Breast epithelium (tissue), 4 donors: ENCODE measurements around the gene ARFGEF2. TPM values are rescaled to one million over a fixed set of nuclear protein-coding genes. Genes with fewer than 3 reads are reported as not detected.
"Not testable (repeated sequence)": the region's sequence is repeated elsewhere in the genome, so short reads cannot be mapped to it uniquely, and the experiment has no call there.

Experiments used
- DNase-seq, 2 donors: peaks; one replicate each; pipeline ENCODE4 v3.0.0-alpha.2; 2019; ENCODE audit warnings: low spot score in 2 of 2
- H3K27ac ChIP-seq, 2 donors: fragments of 200-600 bp; sonication (generic) in 1 of 2; one replicate each; pipeline ENCODE4 v1.5.1; 2016 to 2019; ENCODE audit warnings: mild to moderate bottlenecking in 1 of 2
- H3K27me3 ChIP-seq, 2 donors: fragments of 200-600 bp; sonication (generic) in 1 of 2; one replicate each; pipeline versions ENCODE4 v1.5.1 to v1.6.0; 2017 to 2019; ENCODE audit warnings: control low read depth in 1 of 2, mild to moderate bottlenecking in 1 of 2
- H3K36me3 ChIP-seq: fragments of 200-600 bp; one replicate; pipeline ENCODE4 v1.5.1; 2019
- H3K4me1 ChIP-seq, 2 donors: fragments of 200-600 bp; sonication (generic); one replicate each; pipeline ENCODE4 v1.5.1; 2016 to 2019; ENCODE audit warnings: control low read depth in 1 of 2
- H3K4me3 ChIP-seq, 3 donors: fragments of 200-600 bp; sonication (generic); 1 replicate in 2 of 3; 2 replicates in 1 of 3; pipeline ENCODE4 v1.5.1; 2016 to 2019; ENCODE audit warnings: mild to moderate bottlenecking in 3 of 3, moderate library complexity in 2 of 3
- H3K9me3 ChIP-seq, 2 donors: fragments of 200-600 bp; sonication (generic) in 1 of 2; one replicate each; pipeline ENCODE4 v1.5.1; 2016 to 2019; ENCODE audit warnings: control low read depth in 1 of 2
- POLR2A ChIP-seq: fragments of 450-650 bp; IDR thresholded peaks from one replicate; pipeline ENCODE4 v1.6.1; 2016; ENCODE audit warnings: antibody characterized with exemption, mild to moderate bottlenecking, moderate library complexity
- POLR2AphosphoS5 ChIP-seq, 3 donors: sonication (generic); formaldehyde crosslinking; IDR thresholded peaks; one replicate each; pipeline ENCODE4 v1.6.1; 2017; ENCODE audit warnings: antibody characterized with exemption in 3 of 3
- intact Hi-C: fragments of 100-400 bp; cut with DNase I; formaldehyde crosslinking; loops from one replicate; pipeline ENCODE4 v1.15.1; 2023; ENCODE audit warnings: low total_unique reads
- total RNA-seq, 3 donors: library from RNA; depleted of rRNA; stranded (reverse); fragments of >200 nt; gene quantifications; one replicate each; pipeline ENCODE4 v1.1.0, GENCODE V29; 2016
- TF ChIP-seq, protein P1 (sequence below), 3 donors: fragments of 450-650 bp; IDR thresholded peaks; one replicate each; pipeline ENCODE4 v1.5.1; 2016 to 2017; ENCODE audit warnings: antibody characterized with exemption in 3 of 3, mild to moderate bottlenecking in 3 of 3, moderate library complexity in 3 of 3

Gene ARFGEF2
- total RNA-seq, 3 donors from 2014 or later = 37.1 to 61.6 (median 42.3) TPM

- Histone ChIP-seq H3K27ac (no peak overlapping the region), H3K27me3 (no peaks in the 10 kb centered on the region), H3K4me1 (no peaks in the 10 kb centered on the region), H3K4me3 (no peak overlapping the region), H3K36me3 (peaks cover 7% of the 10 kb centered on the region), H3K9me3 (no peaks in the 10 kb centered on the region)
- TF ChIP-seq, protein P1, sequence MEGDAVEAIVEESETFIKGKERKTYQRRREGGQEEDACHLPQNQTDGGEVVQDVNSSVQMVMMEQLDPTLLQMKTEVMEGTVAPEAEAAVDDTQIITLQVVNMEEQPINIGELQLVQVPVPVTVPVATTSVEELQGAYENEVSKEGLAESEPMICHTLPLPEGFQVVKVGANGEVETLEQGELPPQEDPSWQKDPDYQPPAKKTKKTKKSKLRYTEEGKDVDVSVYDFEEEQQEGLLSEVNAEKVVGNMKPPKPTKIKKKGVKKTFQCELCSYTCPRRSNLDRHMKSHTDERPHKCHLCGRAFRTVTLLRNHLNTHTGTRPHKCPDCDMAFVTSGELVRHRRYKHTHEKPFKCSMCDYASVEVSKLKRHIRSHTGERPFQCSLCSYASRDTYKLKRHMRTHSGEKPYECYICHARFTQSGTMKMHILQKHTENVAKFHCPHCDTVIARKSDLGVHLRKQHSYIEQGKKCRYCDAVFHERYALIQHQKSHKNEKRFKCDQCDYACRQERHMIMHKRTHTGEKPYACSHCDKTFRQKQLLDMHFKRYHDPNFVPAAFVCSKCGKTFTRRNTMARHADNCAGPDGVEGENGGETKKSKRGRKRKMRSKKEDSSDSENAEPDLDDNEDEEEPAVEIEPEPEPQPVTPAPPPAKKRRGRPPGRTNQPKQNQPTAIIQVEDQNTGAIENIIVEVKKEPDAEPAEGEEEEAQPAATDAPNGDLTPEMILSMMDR (IDR thresholded peaks at IDR 0.05) = no peak
- TF ChIP-seq POLR2A = no peak
- no peak for TF ChIP-seq POLR2AphosphoS5 (IDR thresholded peaks at IDR 0.05)
- intact Hi-C loops = no loop called here
- DNase-seq = no peak
Observed at GRCh38 chr20:48999890-49000870, 78.7 kb downstream of the ARFGEF2 start.

- intact Hi-C loops = no loop called here
- peaks cover 7% of the 10 kb centered on the region for H3K36me3 ChIP-seq
- no peaks in the 10 kb centered on the region for H3K9me3 ChIP-seq
- TF ChIP-seq POLR2A = no peak
- TF ChIP-seq, protein P1 (IDR thresholded peaks at IDR 0.05) = no peak
- TF ChIP-seq POLR2AphosphoS5 (IDR thresholded peaks at IDR 0.05) = no peak
- H3K4me1 ChIP-seq = no peaks in the 10 kb centered on the region
- H3K27ac ChIP-seq = no peak overlapping the region
- H3K4me3 ChIP-seq = no peak overlapping the region
- DNase-seq = no peak
- H3K27me3 ChIP-seq = no peaks in the 10 kb centered on the region
Observed at GRCh38 chr20:49001741-49002140, 80.2 kb downstream of the ARFGEF2 start.

DNA sequence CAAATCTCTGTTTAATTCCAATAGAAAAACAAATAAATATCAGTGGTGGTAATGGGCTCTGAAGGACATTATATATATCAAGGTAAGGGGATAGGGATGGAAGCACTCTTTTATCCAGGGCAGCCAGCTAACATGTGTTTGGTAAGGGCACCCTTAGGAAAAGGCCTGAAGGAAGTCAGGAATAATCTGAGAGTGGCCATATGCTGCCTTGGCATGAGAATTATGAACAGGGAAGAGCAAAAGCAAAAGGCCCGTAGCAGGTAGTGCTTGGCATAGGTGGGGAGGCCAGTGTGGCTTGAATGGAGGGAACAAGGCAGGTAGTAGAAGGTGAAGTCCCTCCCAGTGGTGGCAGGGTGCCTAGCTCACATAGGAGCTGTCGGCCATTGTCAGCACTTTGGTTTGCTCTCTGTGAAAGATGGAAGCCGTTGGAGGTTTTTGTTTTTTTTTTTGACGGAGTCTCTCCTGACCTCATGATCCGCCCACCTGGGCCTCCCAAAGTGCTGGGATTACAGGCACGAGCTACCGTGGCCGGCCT, 85.0 kb downstream of the ARFGEF2 start:
- no peaks in the 10 kb centered on the region for H3K9me3 ChIP-seq
- H3K4me1 ChIP-seq = no peaks in the 10 kb centered on the region
- no peaks in the 10 kb centered on the region for H3K36me3 ChIP-seq
- H3K27ac ChIP-seq = no peak overlapping the region
- TF ChIP-seq POLR2AphosphoS5 (IDR thresholded peaks at IDR 0.05) = no peak
- intact Hi-C loops = no loop called here
- H3K4me3 ChIP-seq = no peak overlapping the region
- DNase-seq = no peak
- no peaks in the 10 kb centered on the region for H3K27me3 ChIP-seq

DNA sequence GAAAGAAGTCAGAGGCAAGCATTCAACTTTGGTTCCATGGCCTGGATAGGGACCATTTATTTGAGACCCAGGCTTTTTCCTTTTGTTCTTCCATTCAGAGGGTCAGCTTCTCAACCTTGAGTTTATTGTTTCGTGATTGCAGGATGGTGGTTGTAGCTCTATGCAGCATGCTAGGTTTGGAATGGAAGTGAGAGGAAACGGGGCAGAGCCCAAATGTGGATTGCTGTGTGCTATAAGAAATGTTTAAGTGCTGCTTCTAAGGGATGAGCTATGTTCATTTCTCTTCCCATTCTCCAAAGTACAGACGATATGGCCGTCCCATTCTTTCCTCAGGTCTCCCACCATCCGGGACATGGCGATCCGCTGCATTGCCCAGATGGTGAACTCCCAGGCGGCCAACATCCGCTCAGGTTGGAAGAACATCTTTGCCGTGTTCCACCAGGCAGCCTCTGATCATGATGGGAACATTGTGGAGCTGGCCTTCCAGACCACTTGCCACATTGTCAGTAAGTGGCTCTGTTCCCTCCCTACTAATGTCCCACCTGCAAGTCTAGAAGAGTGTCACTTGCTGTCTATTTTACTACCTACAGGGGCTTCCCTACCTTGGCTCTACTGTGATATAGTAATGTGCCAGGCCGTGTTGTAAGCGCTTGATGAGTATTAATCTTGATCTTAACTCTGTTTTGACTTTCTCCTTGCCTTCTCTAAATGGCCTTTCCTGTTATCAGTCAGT, 88.6 kb downstream of the ARFGEF2 start:
- TF ChIP-seq, protein P1 (IDR thresholded peaks at IDR 0.05) = no peak
- TF ChIP-seq POLR2A = no peak
- TF ChIP-seq POLR2AphosphoS5 (IDR thresholded peaks at IDR 0.05) = no peak
- no peak for DNase-seq
- Histone ChIP-seq H3K4me1 (no peaks in the 10 kb centered on the region), H3K27ac (no peak overlapping the region), H3K4me3 (no peak overlapping the region), H3K36me3 (peaks cover 3% of the 10 kb centered on the region), H3K27me3 (no peaks in the 10 kb centered on the region), H3K9me3 (no peaks in the 10 kb centered on the region)
- intact Hi-C loops = no loop called here

DNA sequence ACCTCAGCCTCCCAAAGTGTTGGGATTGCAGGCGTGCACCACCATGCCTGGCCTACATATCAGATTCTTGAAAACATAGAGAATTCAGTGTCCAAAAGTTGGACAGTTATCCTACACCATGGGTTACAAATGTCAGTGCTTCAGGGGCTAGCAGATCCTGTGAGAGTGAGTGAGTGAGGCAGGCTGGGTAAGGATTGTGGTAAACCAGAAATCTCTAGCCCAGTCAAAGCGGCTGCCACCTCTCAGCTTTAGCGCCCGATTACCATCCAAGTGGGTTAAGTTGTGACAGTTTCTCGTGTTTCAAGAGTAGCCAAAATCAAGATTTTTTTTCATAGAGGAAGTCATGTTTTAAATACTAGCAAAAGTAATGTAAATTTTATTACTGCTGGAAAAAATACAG, 102.7 kb downstream of the ARFGEF2 start:
- intact Hi-C loops = no loop called here
- Histone ChIP-seq H3K27me3 (no peaks in the 10 kb centered on the region), H3K9me3 (no peaks in the 10 kb centered on the region), H3K4me1 (no peaks in the 10 kb centered on the region), H3K36me3 (no peaks in the 10 kb centered on the region), H3K27ac (no peak overlapping the region), H3K4me3 (no peak overlapping the region)
- DNase-seq = no peak
- TF ChIP-seq POLR2AphosphoS5 (IDR thresholded peaks at IDR 0.05) (no peak), POLR2A (no peak)
- TF ChIP-seq, protein P1 (IDR thresholded peaks at IDR 0.05) = no peak

GRCh38 chr20:49028177-49028576, 106.7 kb downstream of the ARFGEF2 start:
- H3K36me3 ChIP-seq, intact Hi-C loops, H3K4me3 ChIP-seq, H3K9me3 ChIP-seq, H3K4me1 ChIP-seq, H3K27me3 ChIP-seq, DNase-seq, H3K27ac ChIP-seq: not testable (repeated sequence)
